Middle frontal gyrus (tissue), 1 donor: Measurements from ENCODE around the gene KLHL2.
"Not testable (repeated sequence)": the region's sequence is repeated elsewhere in the genome, so short reads cannot be mapped to it uniquely, and the experiment has no call there.

Source experiments
- DNase-seq: peaks from one replicate; pipeline ENCODE4 v3.0.0-alpha.2; 2015; ENCODE audit warnings: low spot score; ENCODE audit errors: extremely low spot score

The KLHL2 gene

GRCh38 chr4:165229490-165230200 lies 22.3 kb downstream of the KLHL2 start:
- not testable (repeated sequence) for DNase-seq

- DNase-seq, result not testable (repeated sequence)
Measured at GRCh38 chr4:165232623-165233433, 25.5 kb downstream of the KLHL2 start.

GRCh38 chr4:165234766-165235165 lies 27.4 kb downstream of the KLHL2 start:
- DNase-seq, result no peak

- not testable (repeated sequence) for DNase-seq
Measured at GRCh38 chr4:165236852-165237251, 29.5 kb downstream of the KLHL2 start.

GRCh38 chr4:165238041-165238640 lies 30.8 kb downstream of the KLHL2 start:
- not testable (repeated sequence) for DNase-seq

- not testable (repeated sequence) for DNase-seq
Measured at GRCh38 chr4:165240761-165241160, 33.4 kb downstream of the KLHL2 start.

GRCh38 chr4:165244148-165244547 lies 36.8 kb downstream of the KLHL2 start:
- not testable (repeated sequence) for DNase-seq

GRCh38 chr4:165244587-165245186 lies 37.3 kb downstream of the KLHL2 start:
- DNase-seq, result not testable (repeated sequence)

GRCh38 chr4:165248102-165248501 lies 40.7 kb downstream of the KLHL2 start:
- DNase-seq, result no peak

- not testable (repeated sequence) for DNase-seq
Measured at GRCh38 chr4:165248904-165249303, 41.5 kb downstream of the KLHL2 start.

GRCh38 chr4:165254771-165255170 lies 47.4 kb downstream of the KLHL2 start:
- not testable (repeated sequence) for DNase-seq

GRCh38 chr4:165255439-165255838 lies 48.1 kb downstream of the KLHL2 start:
- DNase-seq, result not testable (repeated sequence)

- DNase-seq, result peak; percentile 31
Measured at GRCh38 chr4:165256074-165256659, 48.8 kb downstream of the KLHL2 start.

- not testable (repeated sequence) for DNase-seq
Measured at GRCh38 chr4:165259776-165260175, 52.4 kb downstream of the KLHL2 start.

GRCh38 chr4:165262306-165262705 lies 54.9 kb downstream of the KLHL2 start:
- DNase-seq, result not testable (repeated sequence)

- DNase-seq, result not testable (repeated sequence)
Measured at GRCh38 chr4:165263466-165263865, 56.1 kb downstream of the KLHL2 start.

GRCh38 chr4:165269931-165270330 lies 62.6 kb downstream of the KLHL2 start:
- not testable (repeated sequence) for DNase-seq

GRCh38 chr4:165273443-165273842 lies 66.1 kb downstream of the KLHL2 start:
- not testable (repeated sequence) for DNase-seq

GRCh38 chr4:165275357-165275756 lies 68.0 kb downstream of the KLHL2 start:
- DNase-seq, result not testable (repeated sequence)

- DNase-seq, result not testable (repeated sequence)
Measured at GRCh38 chr4:165279531-165279930, 72.2 kb downstream of the KLHL2 start.

- DNase-seq, result not testable (repeated sequence)
Measured at GRCh38 chr4:165284697-165285096, 77.3 kb downstream of the KLHL2 start.
